Activated T-cell treated with anti-CD3 and anti-CD28 coated beads, Interleukin-2, amount 50 U/mL, for 72 hours (primary cell): ENCODE results near the gene CYTIP. TPM values are rescaled to one million over a fixed set of nuclear protein-coding genes. Genes with fewer than 3 reads are reported as not detected.

Source experiments
- ATAC-seq, 2 donors: fragments of 150-1000 bp; cut with Tn5 transposase; replicated peaks in 1 of 2; 2 replicates each; pipeline ENCODE4 v1.10.0; 2021; ENCODE audit warnings: moderate library complexity in 2 of 2, mild to moderate bottlenecking in 1 of 2
- DNase-seq, 2 donors: peaks; one replicate each; pipeline ENCODE4 v3.0.0; 2021 to 2022; ENCODE audit warnings: mixed read lengths in 1 of 2
- H3K27ac Mint-ChIP-seq: one replicate; pipeline ENCODE4 v1.8.0; 2022; ENCODE audit warnings: mild to moderate bottlenecking, moderate library complexity, mixed read lengths
- H3K27me3 Mint-ChIP-seq: one replicate; pipeline ENCODE4 v1.8.0; 2022; ENCODE audit warnings: low read depth, mixed read lengths
- H3K36me3 Mint-ChIP-seq, 2 donors: one replicate each; pipeline ENCODE4 v1.8.0; 2022; ENCODE audit warnings: mixed read lengths in 2 of 2, mild to moderate bottlenecking in 1 of 2; ENCODE audit not compliant: insufficient read depth in 2 of 2
- H3K4me1 Mint-ChIP-seq: one replicate; pipeline ENCODE4 v1.8.0; 2022; ENCODE audit warnings: low read depth, mixed read lengths
- H3K4me3 Mint-ChIP-seq, 2 donors: one replicate each; pipeline ENCODE4 v1.8.0; 2022; ENCODE audit warnings: mild to moderate bottlenecking in 2 of 2, mixed read lengths in 2 of 2, moderate library complexity in 2 of 2
- H3K9me3 Mint-ChIP-seq, 2 donors: one replicate each; pipeline ENCODE4 v1.8.0; 2022; ENCODE audit warnings: mixed read lengths in 2 of 2
- total RNA-seq, 2 donors: library from RNA; stranded (reverse); gene quantifications; one replicate each; pipeline ENCODE4 v1.2.3, GENCODE V29; 2022

Gene CYTIP
- total RNA-seq, 2 donors from 2014 or later = 444 to 460 TPM

DNA sequence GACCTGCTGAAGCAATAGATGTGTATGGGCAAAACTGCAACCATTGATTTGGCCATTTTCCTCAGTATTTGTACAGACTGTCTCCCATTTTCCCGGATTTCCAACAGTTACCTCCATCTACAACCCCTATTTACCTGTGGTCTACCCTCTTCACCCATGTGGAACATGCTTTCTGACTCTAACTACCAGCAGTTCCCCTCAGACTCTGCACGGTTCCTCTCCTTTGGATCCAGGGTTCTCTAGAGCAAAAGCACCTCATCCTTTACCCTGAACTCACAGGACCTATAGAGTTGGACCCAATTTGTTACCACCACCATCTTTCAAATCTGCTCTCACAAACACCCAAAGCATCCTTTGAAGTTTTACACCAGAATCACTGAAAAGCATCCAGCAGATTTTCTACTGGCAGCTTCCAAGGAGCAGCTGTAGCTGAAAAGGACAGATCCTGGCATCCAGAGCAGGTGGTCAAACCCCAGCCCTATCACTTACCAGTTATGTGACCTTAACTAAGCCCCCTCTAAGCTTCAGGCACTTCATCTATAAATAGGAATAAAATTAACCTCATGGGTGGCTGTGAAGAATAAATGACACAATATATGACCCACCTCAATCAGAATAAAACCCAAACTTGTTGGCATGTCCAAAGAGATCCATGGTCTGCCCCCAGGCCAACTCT, 15.3 kb downstream of the CYTIP start:
- Mint-ChIP-seq H3K27ac (peak overlapping the region; percentile 98), H3K4me3 (peak overlapping the region; percentile 91 to 93), H3K36me3 (peaks cover 54 to 92% of the 10 kb centered on the region in 2 donors), H3K9me3 (no peaks in the 10 kb centered on the region), H3K4me1 (peaks cover 100% of the 10 kb centered on the region), H3K27me3 (no peaks in the 10 kb centered on the region)
- ATAC-seq (no peak), DNase-seq (no peak)

- DNase-seq (no peak), ATAC-seq (peak in 1 of 2 donors; percentile 2)
- peaks cover 100% of the 10 kb centered on the region for H3K4me1 Mint-ChIP-seq
- peaks cover 51 to 91% of the 10 kb centered on the region in 2 donors for H3K36me3 Mint-ChIP-seq
- no peaks in the 10 kb centered on the region for H3K27me3 Mint-ChIP-seq
- H3K4me3 Mint-ChIP-seq = peak overlapping the region; percentile 91 to 93
- H3K9me3 Mint-ChIP-seq = no peaks in the 10 kb centered on the region
- H3K27ac Mint-ChIP-seq = peak overlapping the region; percentile 98
These were observed 16.0 kb downstream of the CYTIP start for GRCh38 chr2:157427922-157428303.

- Mint-ChIP-seq H3K9me3 (no peaks in the 10 kb centered on the region), H3K4me1 (peaks cover 100% of the 10 kb centered on the region), H3K27ac (peak overlapping the region; percentile 98), H3K36me3 (peaks cover 47 to 89% of the 10 kb centered on the region in 2 donors), H3K27me3 (no peaks in the 10 kb centered on the region), H3K4me3 (peak overlapping the region; percentile 50 to 93)
- no peak for DNase-seq
- peak; percentile 48 to 56 for ATAC-seq
These were observed 16.6 kb downstream of the CYTIP start for GRCh38 chr2:157427003-157427921.

GRCh38 chr2:157426477-157426994, 17.4 kb downstream of the CYTIP start:
- DNase-seq = no peak
- Mint-ChIP-seq H3K36me3 (peaks cover 46 to 89% of the 10 kb centered on the region in 2 donors), H3K27ac (peak overlapping the region; percentile 98), H3K4me3 (peak overlapping the region; percentile 50 to 93), H3K9me3 (no peaks in the 10 kb centered on the region), H3K27me3 (no peaks in the 10 kb centered on the region), H3K4me1 (peaks cover 100% of the 10 kb centered on the region)
- no peak for ATAC-seq

DNA sequence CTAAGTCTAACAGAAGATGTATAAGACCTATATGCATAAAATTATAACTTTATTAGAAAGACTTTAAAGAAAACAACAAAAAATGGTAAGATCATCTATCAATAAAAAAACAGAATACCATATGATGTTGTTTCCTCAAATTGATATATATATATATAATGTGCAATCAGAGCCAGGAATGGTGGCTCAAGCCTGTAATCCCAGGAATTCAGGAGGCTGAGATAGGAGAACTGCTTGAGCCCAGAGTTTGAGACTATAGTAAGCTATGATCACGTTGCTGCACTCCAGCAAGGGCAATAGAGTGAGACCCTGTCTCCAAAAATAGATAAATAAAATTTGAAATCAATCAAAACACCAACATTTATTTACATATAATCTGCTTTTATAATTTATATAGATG, 19.5 kb downstream of the CYTIP start:
- Mint-ChIP-seq H3K4me1 (peaks cover 100% of the 10 kb centered on the region), H3K27ac (no peak overlapping the region), H3K9me3 (no peaks in the 10 kb centered on the region), H3K36me3 (peaks cover 46 to 86% of the 10 kb centered on the region in 2 donors), H3K4me3 (peak overlapping the region in 1 of 2 donors; percentile 61), H3K27me3 (no peaks in the 10 kb centered on the region)
- ATAC-seq (no peak), DNase-seq (no peak)

GRCh38 chr2:157421964-157422363, 21.9 kb downstream of the CYTIP start:
- Mint-ChIP-seq H3K9me3 (no peaks in the 10 kb centered on the region), H3K4me3 (peak overlapping the region; percentile 68 to 90), H3K4me1 (peaks cover 100% of the 10 kb centered on the region), H3K36me3 (peaks cover 40 to 83% of the 10 kb centered on the region in 2 donors), H3K27ac (peak overlapping the region; percentile 99), H3K27me3 (no peaks in the 10 kb centered on the region)
- no peak for ATAC-seq
- no peak for DNase-seq

DNA sequence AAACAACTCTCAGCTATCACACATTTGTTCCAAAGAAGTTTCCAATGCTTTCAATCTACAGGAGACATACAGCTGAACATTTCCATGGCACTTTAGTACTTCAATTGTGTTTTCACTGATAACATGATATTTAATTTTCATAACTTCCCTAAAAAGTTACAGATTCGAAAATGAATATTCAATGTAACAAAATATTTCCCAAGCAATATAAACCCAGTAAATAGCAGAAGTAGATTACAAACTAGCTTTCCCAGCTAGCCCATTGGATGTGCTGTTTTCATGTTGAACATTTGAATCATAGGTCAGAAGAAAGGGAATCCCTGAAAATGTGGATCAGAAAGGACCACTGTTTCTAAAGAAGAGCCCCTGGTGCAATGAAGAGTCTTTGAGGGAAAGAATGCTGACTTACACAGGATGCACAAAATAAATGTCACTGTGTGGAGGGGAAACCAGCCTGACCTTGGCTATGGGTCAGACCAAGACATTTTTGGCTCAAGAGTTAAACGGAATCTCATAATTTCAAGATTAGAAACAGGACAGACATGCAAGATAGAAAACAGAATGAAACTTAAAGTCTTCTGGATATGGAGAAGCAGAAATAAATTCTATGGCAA, 22.5 kb downstream of the CYTIP start:
- H3K4me1 Mint-ChIP-seq = peaks cover 100% of the 10 kb centered on the region
- H3K4me3 Mint-ChIP-seq = peak overlapping the region; percentile 68 to 90
- no peaks in the 10 kb centered on the region for H3K9me3 Mint-ChIP-seq
- H3K27me3 Mint-ChIP-seq = no peaks in the 10 kb centered on the region
- H3K36me3 Mint-ChIP-seq = peaks cover 37 to 81% of the 10 kb centered on the region in 2 donors
- ATAC-seq (peak; percentile 8 to 16), DNase-seq (no peak)
- peak overlapping the region; percentile 99 for H3K27ac Mint-ChIP-seq

GRCh38 chr2:157420771-157421323, 23.0 kb downstream of the CYTIP start:
- H3K36me3 Mint-ChIP-seq = peaks cover 37 to 77% of the 10 kb centered on the region in 2 donors
- peak in 1 of 2 donors; percentile 38 for DNase-seq
- H3K4me1 Mint-ChIP-seq = peaks cover 97% of the 10 kb centered on the region
- H3K27ac Mint-ChIP-seq = peak overlapping the region; percentile 99
- peak overlapping the region; percentile 68 to 90 for H3K4me3 Mint-ChIP-seq
- peak; percentile 73 to 77 for ATAC-seq
- no peaks in the 10 kb centered on the region for H3K9me3 Mint-ChIP-seq
- no peaks in the 10 kb centered on the region for H3K27me3 Mint-ChIP-seq

GRCh38 chr2:157419031-157419575, 24.8 kb downstream of the CYTIP start:
- H3K36me3 Mint-ChIP-seq = peaks cover 42 to 79% of the 10 kb centered on the region in 2 donors
- no peaks in the 10 kb centered on the region for H3K27me3 Mint-ChIP-seq

GRCh38 chr2:157418239-157418641, 25.6 kb downstream of the CYTIP start:
- ATAC-seq = no peak
- peaks cover 97% of the 10 kb centered on the region for H3K4me1 Mint-ChIP-seq
- no peaks in the 10 kb centered on the region for H3K27me3 Mint-ChIP-seq
- no peaks in the 10 kb centered on the region for H3K9me3 Mint-ChIP-seq
- H3K36me3 Mint-ChIP-seq = peaks cover 42 to 77% of the 10 kb centered on the region in 2 donors
- no peak for DNase-seq
- H3K27ac Mint-ChIP-seq = peak overlapping the region; percentile 100
- peak overlapping the region; percentile 74 to 94 for H3K4me3 Mint-ChIP-seq

More at GRCh38 chr2:157419031-157419575, 24.8 kb downstream of the CYTIP start:
- H3K4me1 Mint-ChIP-seq = peaks cover 97% of the 10 kb centered on the region
- no peaks in the 10 kb centered on the region for H3K9me3 Mint-ChIP-seq
- no peak for DNase-seq
- peak overlapping the region; percentile 68 to 94 for H3K4me3 Mint-ChIP-seq
- H3K27ac Mint-ChIP-seq = peak overlapping the region; percentile 100
- ATAC-seq = no peak

DNA sequence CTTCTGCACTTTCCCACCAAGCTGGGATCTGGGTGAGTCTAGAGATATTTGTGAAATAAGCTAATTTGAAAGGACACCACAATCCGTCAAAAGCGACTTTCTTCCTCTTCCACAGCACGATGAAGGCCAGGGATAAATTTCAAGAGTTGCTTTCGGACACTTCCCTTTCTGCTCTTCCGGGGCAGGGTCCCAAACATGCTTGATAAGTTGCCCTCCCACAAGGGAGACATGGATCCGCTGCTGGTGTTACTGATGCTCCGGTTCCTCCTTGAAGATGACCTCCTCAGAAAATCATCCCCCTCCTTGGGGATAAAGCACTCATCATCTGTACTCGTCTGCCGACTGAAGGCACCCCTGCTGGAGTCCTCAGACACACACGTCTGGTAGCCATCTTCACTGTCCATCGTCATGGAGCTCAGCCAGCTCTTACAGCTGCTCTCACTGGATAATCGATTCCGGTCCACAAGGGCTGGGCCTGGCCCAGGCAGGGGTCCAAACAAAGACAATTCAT, 28.2 kb downstream of the CYTIP start:
- peak overlapping the region; percentile 97 for H3K27ac Mint-ChIP-seq
- peak overlapping the region; percentile 70 to 81 for H3K4me3 Mint-ChIP-seq
- H3K4me1 Mint-ChIP-seq = peaks cover 96% of the 10 kb centered on the region
- no peaks in the 10 kb centered on the region for H3K9me3 Mint-ChIP-seq
- DNase-seq (no peak), ATAC-seq (no peak)
- no peaks in the 10 kb centered on the region for H3K27me3 Mint-ChIP-seq
- H3K36me3 Mint-ChIP-seq = peaks cover 28 to 68% of the 10 kb centered on the region in 2 donors

DNA sequence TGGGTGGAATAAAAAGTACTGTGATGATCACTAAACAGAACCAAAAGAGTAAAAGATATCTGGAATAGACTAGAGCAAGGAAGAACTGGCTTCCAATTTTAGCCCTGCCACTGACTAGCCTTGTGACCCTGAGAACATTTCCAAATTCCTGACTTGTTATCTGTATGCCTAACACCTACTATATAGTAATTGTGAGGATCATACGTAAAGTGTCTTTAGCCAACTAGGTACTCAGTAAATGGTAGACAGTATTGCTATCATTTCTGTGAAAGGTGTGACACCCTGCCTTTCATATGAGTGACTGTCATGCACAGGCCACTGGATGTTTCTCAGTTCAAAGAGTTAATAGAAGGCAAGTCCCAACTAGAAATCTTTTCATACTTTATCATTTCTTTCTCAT, 29.8 kb downstream of the CYTIP start:
- Mint-ChIP-seq H3K27ac (peak overlapping the region; percentile 97), H3K4me3 (peak overlapping the region; percentile 70 to 81)
- DNase-seq = peak in 1 of 2 donors; percentile 34

More for the DNA sequence above, 29.8 kb downstream of the CYTIP start:
- Mint-ChIP-seq H3K4me1 (peaks cover 93% of the 10 kb centered on the region), H3K36me3 (peaks cover 20 to 58% of the 10 kb centered on the region in 2 donors), H3K27me3 (no peaks in the 10 kb centered on the region), H3K9me3 (no peaks in the 10 kb centered on the region)
- ATAC-seq = peak; percentile 37 to 45
